ENCODE measurements around the gene MLLT3.

GRCh38 chr9:20363233-20363632 is 259.1 kb downstream of the MLLT3 start:
- no peak for TF ChIP-seq POLR2A (IDR thresholded peaks at IDR 0.05)
- TF ChIP-seq, protein P1, sequence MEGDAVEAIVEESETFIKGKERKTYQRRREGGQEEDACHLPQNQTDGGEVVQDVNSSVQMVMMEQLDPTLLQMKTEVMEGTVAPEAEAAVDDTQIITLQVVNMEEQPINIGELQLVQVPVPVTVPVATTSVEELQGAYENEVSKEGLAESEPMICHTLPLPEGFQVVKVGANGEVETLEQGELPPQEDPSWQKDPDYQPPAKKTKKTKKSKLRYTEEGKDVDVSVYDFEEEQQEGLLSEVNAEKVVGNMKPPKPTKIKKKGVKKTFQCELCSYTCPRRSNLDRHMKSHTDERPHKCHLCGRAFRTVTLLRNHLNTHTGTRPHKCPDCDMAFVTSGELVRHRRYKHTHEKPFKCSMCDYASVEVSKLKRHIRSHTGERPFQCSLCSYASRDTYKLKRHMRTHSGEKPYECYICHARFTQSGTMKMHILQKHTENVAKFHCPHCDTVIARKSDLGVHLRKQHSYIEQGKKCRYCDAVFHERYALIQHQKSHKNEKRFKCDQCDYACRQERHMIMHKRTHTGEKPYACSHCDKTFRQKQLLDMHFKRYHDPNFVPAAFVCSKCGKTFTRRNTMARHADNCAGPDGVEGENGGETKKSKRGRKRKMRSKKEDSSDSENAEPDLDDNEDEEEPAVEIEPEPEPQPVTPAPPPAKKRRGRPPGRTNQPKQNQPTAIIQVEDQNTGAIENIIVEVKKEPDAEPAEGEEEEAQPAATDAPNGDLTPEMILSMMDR (IDR thresholded peaks at IDR 0.05) = no peak
